ENCODE results near the gene ABCB9.
"Not testable (repeated sequence)": the region's sequence is repeated elsewhere in the genome, so short reads cannot be mapped to it uniquely, and the experiment has no call there.

- not testable (repeated sequence) for TF ChIP-seq CTCF, POLR2A (IDR thresholded peaks at IDR 0.05)
Observed at GRCh38 chr12:122941351-122941750, 24.9 kb downstream of the ABCB9 start.
